Neural progenitor cell (in vitro differentiated cells): ENCODE data around the gene MRPS25. TPM values are rescaled to one million over a fixed set of nuclear protein-coding genes. Genes with fewer than 3 reads are reported as not detected.
A peak's percentile ranks its signal among the peaks of the same experiment; 100 is the strongest.

ENCODE experiments used
- DNase-seq: peaks from one replicate; pipeline ENCODE4 v3.0.0-alpha.2; 2016; ENCODE audit warnings: low spot score
- H2AFZ ChIP-seq: fragments of 200-600 bp; sonication (generic); replicated peaks from 2 replicates; pipeline ENCODE4 v1.6.1; 2016; ENCODE audit warnings: antibody characterized with exemption
- H3F3A ChIP-seq: fragments of 200-600 bp; sonication (generic); 2 replicates; pipeline ENCODE4 v1.6.1; 2016; ENCODE audit warnings: antibody characterized with exemption, low read depth
- H3K27ac ChIP-seq: fragments of 200-600 bp; sonication (generic); 2 replicates; pipeline ENCODE4 v1.5.1; 2016; ENCODE audit warnings: mild to moderate bottlenecking
- H3K27me3 ChIP-seq: fragments of 200-600 bp; sonication (generic); 2 replicates; pipeline ENCODE4 v1.6.1; 2016; ENCODE audit warnings: mild to moderate bottlenecking, moderate library complexity
- H3K36me3 ChIP-seq: fragments of 200-600 bp; sonication (generic); 2 replicates; pipeline ENCODE4 v1.5.1; 2016
- H3K4me1 ChIP-seq: fragments of 200-600 bp; sonication (generic); 2 replicates; pipeline ENCODE4 v1.6.1; 2016; ENCODE audit warnings: mixed run types
- H3K4me2 ChIP-seq: fragments of 200-600 bp; sonication (generic); 2 replicates; pipeline ENCODE4 v1.6.1; 2016
- H3K4me3 ChIP-seq: fragments of 200-600 bp; sonication (generic); 2 replicates; pipeline ENCODE4 v1.5.1; 2016
- H3K79me2 ChIP-seq: fragments of 200-600 bp; sonication (generic); 2 replicates; pipeline ENCODE4 v1.6.1; 2016; ENCODE audit warnings: low read depth
- H3K9ac ChIP-seq: fragments of 200-600 bp; sonication (generic); 2 replicates; pipeline ENCODE4 v1.6.1; 2016
- H3K9me3 ChIP-seq: fragments of 200-600 bp; sonication (generic); 2 replicates; pipeline ENCODE4 v1.5.1; 2016; ENCODE audit warnings: low read depth
- H4K20me1 ChIP-seq: fragments of 200-600 bp; sonication (generic); 2 replicates; pipeline ENCODE4 v1.6.1; 2016; ENCODE audit warnings: low read depth
- H3K27ac Mint-ChIP-seq: 3 replicates; pipeline ENCODE4 v1.8.0; 2021; ENCODE audit warnings: mixed read lengths
- H3K27me3 Mint-ChIP-seq: 2 replicates; pipeline ENCODE4 v1.8.0; 2022; ENCODE audit warnings: low read depth, mild to moderate bottlenecking, inconsistent platforms, moderate library complexity, mixed read lengths; ENCODE audit not compliant: insufficient read depth
- H3K36me3 Mint-ChIP-seq: 3 replicates; pipeline ENCODE4 v1.8.0; 2021; ENCODE audit warnings: mixed read lengths
- H3K4me1 Mint-ChIP-seq: 3 replicates; pipeline ENCODE4 v1.8.0; 2021; ENCODE audit warnings: mixed read lengths
- H3K4me3 Mint-ChIP-seq: 3 replicates; pipeline ENCODE4 v1.8.0; 2021; ENCODE audit warnings: mild to moderate bottlenecking, moderate library complexity, mixed read lengths
- H3K9me3 Mint-ChIP-seq: 3 replicates; pipeline ENCODE4 v1.8.0; 2020; ENCODE audit warnings: mixed read lengths
- CTCF ChIP-seq: fragments of 200-600 bp; sonication (generic); IDR thresholded peaks from 2 replicates; pipeline ENCODE4 v1.5.1; 2017; ENCODE audit warnings: antibody characterized with exemption, mild to moderate bottlenecking
- EZH2 ChIP-seq: fragments of 200-600 bp; sonication (generic); IDR thresholded peaks from 2 replicates; pipeline ENCODE4 v1.6.1; 2017; ENCODE audit warnings: antibody characterized with exemption, mild to moderate bottlenecking, moderate library complexity
- EZH2phosphoT487 ChIP-seq: fragments of 200-600 bp; sonication (generic); IDR thresholded peaks from 2 replicates; pipeline ENCODE4 v1.6.1; 2017; ENCODE audit warnings: antibody characterized with exemption
- total RNA-seq: library from RNA; depleted of rRNA; stranded (reverse); fragments of >200 nt; gene quantifications from 2 replicates; pipeline ENCODE4 v1.2.3, GENCODE V29; 2015; ENCODE audit warnings: low replicate concordance

The MRPS25 gene
- total RNA-seq, 1 donor from 2014 or later = 28.9 TPM

GRCh38 chr3:15097891-15098290 lies 32.8 kb upstream of the MRPS25 start:
- Histone ChIP-seq H3F3A (peaks cover 6% of the 10 kb centered on the region), H3K27ac (no peak overlapping the region), H3K4me2 (peak overlapping the region; percentile 99), H3K79me2 (peaks cover 26% of the 10 kb centered on the region), H3K9ac (no peak overlapping the region), H4K20me1 (peaks cover 4% of the 10 kb centered on the region), H2AFZ (no peak overlapping the region), H3K27me3 (no peaks in the 10 kb centered on the region), H3K9me3 (no peaks in the 10 kb centered on the region), H3K36me3 (no peaks in the 10 kb centered on the region), H3K4me3 (peak overlapping the region; percentile 93), H3K4me1 (peaks cover 6% of the 10 kb centered on the region)
- Mint-ChIP-seq H3K36me3 (peaks cover 4% of the 10 kb centered on the region), H3K27me3 (peaks cover 5% of the 10 kb centered on the region), H3K4me1 (peaks cover 11% of the 10 kb centered on the region), H3K9me3 (no peaks in the 10 kb centered on the region), H3K4me3 (peak overlapping the region; percentile 95), H3K27ac (no peak overlapping the region)
- no peak for DNase-seq
- TF ChIP-seq EZH2 (no peak), EZH2phosphoT487 (no peak), CTCF (no peak)

- no peak for DNase-seq
- Histone ChIP-seq H4K20me1 (peaks cover 4% of the 10 kb centered on the region), H3K4me3 (no peak overlapping the region), H3K27ac (no peak overlapping the region), H3K36me3 (no peaks in the 10 kb centered on the region), H3K79me2 (peaks cover 26% of the 10 kb centered on the region), H3F3A (peaks cover 6% of the 10 kb centered on the region), H3K9me3 (no peaks in the 10 kb centered on the region), H2AFZ (no peak overlapping the region), H3K4me1 (peaks cover 6% of the 10 kb centered on the region), H3K9ac (no peak overlapping the region), H3K27me3 (no peaks in the 10 kb centered on the region), H3K4me2 (no peak overlapping the region)
- no peaks in the 10 kb centered on the region for H3K9me3 Mint-ChIP-seq
- H3K4me1 Mint-ChIP-seq = peaks cover 11% of the 10 kb centered on the region
- peak overlapping the region; percentile 53 for H3K4me3 Mint-ChIP-seq
- TF ChIP-seq EZH2phosphoT487 (no peak), CTCF (no peak), EZH2 (no peak)
- no peak overlapping the region for H3K27ac Mint-ChIP-seq
- H3K27me3 Mint-ChIP-seq = no peaks in the 10 kb centered on the region
- H3K36me3 Mint-ChIP-seq = peaks cover 4% of the 10 kb centered on the region
Measured at GRCh38 chr3:15096046-15096445, 30.9 kb upstream of the MRPS25 start.

GRCh38 chr3:15094187-15094875 lies 29.2 kb upstream of the MRPS25 start:
- H3K9me3 Mint-ChIP-seq = no peaks in the 10 kb centered on the region
- H3K27ac Mint-ChIP-seq = no peak overlapping the region
- no peak for DNase-seq
- Histone ChIP-seq H3K79me2 (peaks cover 26% of the 10 kb centered on the region), H3K27ac (no peak overlapping the region), H3K9ac (no peak overlapping the region), H3F3A (no peaks in the 10 kb centered on the region), H4K20me1 (peaks cover 4% of the 10 kb centered on the region), H3K27me3 (no peaks in the 10 kb centered on the region), H3K9me3 (no peaks in the 10 kb centered on the region), H3K4me3 (no peak overlapping the region), H3K4me1 (peaks cover 6% of the 10 kb centered on the region), H3K36me3 (no peaks in the 10 kb centered on the region), H3K4me2 (no peak overlapping the region), H2AFZ (no peak overlapping the region)
- H3K4me3 Mint-ChIP-seq = no peak overlapping the region
- H3K27me3 Mint-ChIP-seq = no peaks in the 10 kb centered on the region
- TF ChIP-seq EZH2phosphoT487 (no peak), EZH2 (no peak), CTCF (no peak)
- H3K36me3 Mint-ChIP-seq = peaks cover 8% of the 10 kb centered on the region
- peaks cover 9% of the 10 kb centered on the region for H3K4me1 Mint-ChIP-seq
